Measurements from ENCODE around the gene HDAC3.

The HDAC3 gene

DNA sequence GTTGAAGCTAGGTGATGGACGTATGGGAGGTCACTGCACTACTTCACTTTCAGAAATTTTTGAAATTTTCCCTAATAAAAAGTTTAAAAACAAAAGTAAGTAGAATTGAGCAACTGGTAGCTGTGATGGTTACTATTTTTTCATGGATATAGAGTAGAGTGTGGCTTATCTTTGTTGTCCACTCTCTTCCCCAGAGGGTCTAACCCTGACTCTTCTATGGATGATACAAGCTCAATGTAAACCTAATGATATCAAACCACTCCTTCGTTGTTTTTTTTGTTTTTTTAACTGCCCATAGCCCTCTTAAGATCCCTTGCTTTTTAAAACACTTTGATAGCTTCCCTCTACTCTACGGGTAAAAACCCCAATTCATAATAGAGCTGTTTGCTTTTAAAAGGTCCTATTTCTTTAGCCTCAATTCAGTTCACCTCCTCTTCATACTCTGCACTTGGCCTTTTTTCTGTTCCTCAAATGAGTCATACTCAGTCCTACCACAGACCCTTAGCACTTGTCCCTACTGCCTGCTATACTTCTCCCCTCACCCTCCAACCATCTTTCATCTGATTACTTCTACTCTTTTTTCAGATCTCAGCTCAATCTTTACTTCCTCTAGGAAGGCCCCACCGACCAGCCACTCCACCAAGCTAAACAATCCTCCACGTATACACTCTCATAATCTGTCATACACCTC lies 2.6 kb downstream of the HDAC3 start:
- TF ChIP-seq ZFX (IDR thresholded peaks at IDR 0.05; ENCODE audit: borderline replicate concordance): no peak
- no peak for TF ChIP-seq CTCF (IDR thresholded peaks at IDR 0.05)
- H3K27ac ChIP-seq: no peak overlapping the region

DNA sequence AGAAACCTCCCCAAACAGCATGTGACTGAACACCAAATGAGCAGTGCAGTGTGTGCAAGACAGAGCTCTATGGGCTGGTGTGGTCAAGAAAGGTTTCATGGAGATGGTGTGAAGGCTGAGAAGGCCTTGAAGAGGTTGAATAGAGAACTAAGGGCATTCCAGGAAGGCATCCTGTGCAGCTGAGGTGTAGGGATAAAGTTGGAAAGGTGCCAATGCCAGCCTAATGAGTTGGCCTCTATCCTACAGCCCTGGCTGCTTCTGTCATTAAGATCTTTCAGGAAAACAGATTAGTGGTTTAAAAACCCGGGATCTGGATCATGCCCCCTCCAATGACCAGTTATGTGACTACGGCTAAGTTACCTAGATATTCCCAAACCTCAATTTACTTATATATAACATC lies 4.0 kb downstream of the HDAC3 start:
- TF ChIP-seq CTCF (IDR thresholded peaks at IDR 0.05) (no peak), ZFX (IDR thresholded peaks at IDR 0.05; ENCODE audit: borderline replicate concordance) (no peak)
- no peak overlapping the region for H3K27ac ChIP-seq

DNA sequence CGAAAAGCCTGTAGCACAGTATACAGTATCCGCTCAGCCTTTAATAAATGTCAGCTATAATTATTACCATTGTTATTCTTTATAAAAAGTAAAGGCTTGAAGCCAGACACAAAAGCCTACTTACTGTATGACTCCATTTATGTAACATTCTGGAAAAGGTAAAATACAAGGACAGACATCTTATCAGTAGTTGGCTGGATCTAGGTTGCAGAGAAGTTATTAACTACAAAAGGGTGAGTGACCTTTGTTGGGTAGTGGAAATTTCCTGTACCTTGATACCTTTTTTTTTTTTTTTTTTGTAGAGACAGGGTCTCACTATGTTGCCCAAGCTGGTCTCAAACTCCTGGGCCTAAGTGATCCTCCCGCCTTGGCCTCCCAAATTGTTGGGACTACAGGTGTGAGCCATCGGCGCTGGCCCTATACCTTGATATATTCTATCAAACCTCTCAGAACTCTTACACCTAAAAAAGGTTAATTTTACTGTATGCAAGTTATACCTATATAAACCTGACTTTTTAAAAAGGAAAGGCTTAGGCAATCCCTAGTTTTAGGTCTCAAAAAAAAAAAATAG lies 6.0 kb downstream of the HDAC3 start:
- TF ChIP-seq ZFX (IDR thresholded peaks at IDR 0.05; ENCODE audit: borderline replicate concordance): no peak
- TF ChIP-seq CTCF (IDR thresholded peaks at IDR 0.05): no peak
- H3K27ac ChIP-seq: no peak overlapping the region

DNA sequence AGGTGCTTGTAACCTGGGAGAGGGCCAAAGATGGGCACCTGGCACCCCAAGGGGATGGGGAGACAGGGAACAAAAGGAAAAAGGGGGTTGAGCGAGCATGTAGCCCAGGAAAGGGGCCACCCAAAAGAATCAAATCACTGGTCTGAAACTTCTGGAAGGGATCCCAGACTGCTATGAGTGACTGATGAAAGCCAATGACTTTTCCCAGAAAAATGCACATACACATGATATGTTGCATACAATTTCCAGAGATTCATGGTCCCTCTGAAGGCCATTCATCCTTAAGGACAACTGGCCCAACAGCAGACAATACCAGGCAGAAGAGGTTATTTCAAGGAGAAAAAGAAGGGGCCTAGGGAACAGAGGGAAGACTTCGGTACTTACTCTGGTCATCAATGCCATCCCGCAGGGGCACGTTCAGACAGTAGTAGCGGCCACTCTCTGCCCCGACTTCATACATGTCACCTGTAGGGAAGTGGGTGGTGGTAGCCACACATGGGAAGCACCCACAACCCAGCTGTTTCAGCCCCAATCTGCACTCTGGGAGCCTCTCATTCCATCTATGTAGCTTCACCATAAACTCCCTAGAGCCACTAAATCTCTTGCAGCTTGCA lies 8.4 kb downstream of the HDAC3 start:
- TF ChIP-seq CTCF (IDR thresholded peaks at IDR 0.05) (no peak), ZFX (IDR thresholded peaks at IDR 0.05; ENCODE audit: borderline replicate concordance) (no peak)
- no peak overlapping the region for H3K27ac ChIP-seq

- no peak overlapping the region for H3K27ac ChIP-seq
- TF ChIP-seq CTCF (IDR thresholded peaks at IDR 0.05) (no peak), ZFX (IDR thresholded peaks at IDR 0.05; ENCODE audit: borderline replicate concordance) (no peak)
These were observed 13.0 kb downstream of the HDAC3 start for GRCh38 chr5:141623611-141624010.

DNA sequence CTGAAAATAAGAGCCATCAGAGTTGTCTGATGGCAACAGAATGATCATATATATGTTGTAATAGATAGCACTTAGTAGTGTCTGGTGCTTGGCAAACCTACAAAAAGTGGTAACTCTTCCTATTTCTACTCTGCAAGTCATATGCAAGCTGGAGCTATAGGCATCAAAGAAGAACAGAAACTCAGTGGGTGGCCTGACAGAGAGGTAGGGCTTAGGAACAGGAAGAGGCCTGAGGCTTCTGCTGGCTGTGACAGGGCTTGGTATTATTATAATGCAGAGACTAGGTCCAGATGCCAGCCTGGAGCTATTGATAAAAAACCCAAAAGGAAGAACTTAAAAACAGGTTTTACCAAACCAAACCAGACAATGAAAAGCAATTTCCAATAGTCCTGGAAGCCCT lies 13.5 kb downstream of the HDAC3 start:
- no peak overlapping the region for H3K27ac ChIP-seq
- TF ChIP-seq CTCF (IDR thresholded peaks at IDR 0.05) (no peak), ZFX (IDR thresholded peaks at IDR 0.05; ENCODE audit: borderline replicate concordance) (no peak)
